GM11168 (cell line): ENCODE data around the gene DGKQ.
"Not testable (repeated sequence)": the region's sequence is repeated elsewhere in the genome, so short reads cannot be mapped to it uniquely, and the experiment has no call there.

Experiments used
- in situ Hi-C: fragments of 300-500 bp; cut with MboI; formaldehyde crosslinking; loops from one replicate; pipeline ENCODE4 v1.12.0; 2022; ENCODE audit warnings: low sequenced_read_pairs; ENCODE audit not compliant: unreplicated experiment

DGKQ gene

GRCh38 chr4:1010395-1011021 is 37.1 kb upstream of the DGKQ start:
- in situ Hi-C loops, result no loop called here

GRCh38 chr4:1009542-1010394 is 36.4 kb upstream of the DGKQ start:
- in situ Hi-C loops, result no loop called here

GRCh38 chr4:1008840-1009541 is 35.6 kb upstream of the DGKQ start:
- in situ Hi-C loops, result no loop called here

GRCh38 chr4:1006856-1007255 is 33.5 kb upstream of the DGKQ start:
- in situ Hi-C loops, result no loop called here

- in situ Hi-C loops, result no loop called here
Measured at GRCh38 chr4:1004557-1005485, 31.5 kb upstream of the DGKQ start.

- in situ Hi-C loops, result no loop called here
Measured at GRCh38 chr4:1004071-1004418, 30.7 kb upstream of the DGKQ start.

- in situ Hi-C loops, result no loop called here
Measured at GRCh38 chr4:1003271-1004070, 30.1 kb upstream of the DGKQ start.

GRCh38 chr4:1002631-1003251 is 29.4 kb upstream of the DGKQ start:
- in situ Hi-C loops, result no loop called here

GRCh38 chr4:1002131-1002630 is 28.8 kb upstream of the DGKQ start:
- in situ Hi-C loops, result no loop called here

- in situ Hi-C loops, result no loop called here
Measured at GRCh38 chr4:1001561-1002130, 28.3 kb upstream of the DGKQ start.

- in situ Hi-C loops, result no loop called here
Measured at GRCh38 chr4:1000686-1001260, 27.4 kb upstream of the DGKQ start.

- in situ Hi-C loops, result no loop called here
Measured at GRCh38 chr4:999882-1000425, 26.6 kb upstream of the DGKQ start.

- in situ Hi-C loops, result not testable (repeated sequence)
Measured at GRCh38 chr4:999240-999863, 26.0 kb upstream of the DGKQ start.

- in situ Hi-C loops, result no loop called here
Measured at GRCh38 chr4:998096-998691, 24.8 kb upstream of the DGKQ start.

- in situ Hi-C loops, result no loop called here
Measured at GRCh38 chr4:997375-998071, 24.2 kb upstream of the DGKQ start.

GRCh38 chr4:996997-997374 is 23.6 kb upstream of the DGKQ start:
- in situ Hi-C loops, result no loop called here
